Measurements from ENCODE around the gene MLC1. TPM values are rescaled to one million over a fixed set of nuclear protein-coding genes. Genes with fewer than 3 reads are reported as not detected.

MLC1 gene
- total RNA-seq, 1 donor from 2014 or later: 0.09 TPM

DNA sequence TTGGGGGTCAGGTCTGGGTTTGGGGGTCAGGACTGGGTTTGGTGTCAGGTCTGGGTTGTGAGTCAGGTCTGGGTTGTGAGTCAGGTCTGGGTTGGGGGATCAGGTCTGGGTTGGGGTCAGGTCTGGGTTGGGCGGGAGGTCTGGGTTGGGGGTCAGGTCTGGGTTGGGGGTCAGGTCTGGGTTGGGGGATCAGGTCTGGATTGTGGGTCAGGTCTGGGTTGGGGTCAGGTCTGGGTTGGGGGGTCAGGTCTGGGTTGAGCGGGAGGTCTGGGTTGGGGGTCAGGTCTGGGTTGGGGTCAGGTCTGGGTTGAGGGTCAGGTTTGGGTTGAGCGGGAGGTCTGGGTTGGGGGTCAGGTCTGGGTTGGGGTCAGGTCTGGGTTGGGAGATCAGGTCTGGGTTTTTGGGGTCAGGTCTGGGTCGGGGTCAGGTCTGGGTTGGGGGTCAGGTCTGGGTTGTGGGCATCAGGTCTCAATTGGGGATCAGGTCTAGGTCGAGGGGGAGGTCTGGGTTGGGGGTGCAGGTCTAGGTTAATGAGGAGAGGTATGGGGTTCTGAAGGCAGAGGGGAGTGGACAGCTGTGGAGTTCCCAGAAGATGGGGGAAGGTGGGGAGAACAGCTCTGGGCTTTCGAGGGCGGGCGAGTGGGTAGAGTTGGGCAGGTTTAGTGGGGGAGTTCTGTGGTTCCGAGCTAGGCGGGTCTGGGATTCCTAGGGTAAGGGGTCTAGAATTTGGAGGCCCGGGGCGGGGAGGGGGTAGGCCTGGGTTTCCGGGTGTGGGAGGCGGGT is 27.8 kb downstream of the MLC1 start:
- no peak overlapping the region for H3K4me2 ChIP-seq (ENCODE audit: low read length)
- Mint-ChIP-seq H3K27me3 (ENCODE audit: low read depth, unreplicated experiment) (peaks cover 35% of the 10 kb centered on the region), H3K9me3 (ENCODE audit: unreplicated experiment) (peaks cover 6% of the 10 kb centered on the region), H3K4me3 (ENCODE audit: unreplicated experiment) (no peak overlapping the region), H3K36me3 (ENCODE audit: low read depth, unreplicated experiment) (peaks cover 4% of the 10 kb centered on the region), H3K27ac (ENCODE audit: unreplicated experiment) (no peak overlapping the region), H3K4me1 (ENCODE audit: low read depth, unreplicated experiment) (peaks cover 2% of the 10 kb centered on the region)
- no peaks in the 10 kb centered on the region for H4K20me1 ChIP-seq (ENCODE audit: insufficient read depth, low read length)
- FAIRE-seq: no peak
- H3K36me3 ChIP-seq (ENCODE audit: insufficient read depth, low read length): no peaks in the 10 kb centered on the region
- H3K27me3 ChIP-seq (ENCODE audit: insufficient read depth, low read length): peaks cover 12% of the 10 kb centered on the region
- H3K9me3 ChIP-seq (ENCODE audit: insufficient read depth, low read depth, low read length): peaks cover 14% of the 10 kb centered on the region
- no peaks in the 10 kb centered on the region for H3K4me1 ChIP-seq (ENCODE audit: insufficient read depth, low read length)
- no peaks in the 10 kb centered on the region for H3K79me2 ChIP-seq (ENCODE audit: insufficient read depth, low read length)
- no peak overlapping the region for H2AFZ ChIP-seq (ENCODE audit: low read depth, low read length)
- no peak overlapping the region for H3K9ac ChIP-seq (ENCODE audit: low read length)
- no peak overlapping the region for H3K27ac ChIP-seq (ENCODE audit: low read depth, low read length)
- no peak for DNase-seq (ENCODE audit: low read depth)
- H3K4me3 ChIP-seq (ENCODE audit: insufficient read depth, low read depth, low read length): no peak overlapping the region
- TF ChIP-seq EZH2 (IDR thresholded peaks at IDR 0.05; ENCODE audit: insufficient read depth, low read length): no peak
- TF ChIP-seq, protein P1, sequence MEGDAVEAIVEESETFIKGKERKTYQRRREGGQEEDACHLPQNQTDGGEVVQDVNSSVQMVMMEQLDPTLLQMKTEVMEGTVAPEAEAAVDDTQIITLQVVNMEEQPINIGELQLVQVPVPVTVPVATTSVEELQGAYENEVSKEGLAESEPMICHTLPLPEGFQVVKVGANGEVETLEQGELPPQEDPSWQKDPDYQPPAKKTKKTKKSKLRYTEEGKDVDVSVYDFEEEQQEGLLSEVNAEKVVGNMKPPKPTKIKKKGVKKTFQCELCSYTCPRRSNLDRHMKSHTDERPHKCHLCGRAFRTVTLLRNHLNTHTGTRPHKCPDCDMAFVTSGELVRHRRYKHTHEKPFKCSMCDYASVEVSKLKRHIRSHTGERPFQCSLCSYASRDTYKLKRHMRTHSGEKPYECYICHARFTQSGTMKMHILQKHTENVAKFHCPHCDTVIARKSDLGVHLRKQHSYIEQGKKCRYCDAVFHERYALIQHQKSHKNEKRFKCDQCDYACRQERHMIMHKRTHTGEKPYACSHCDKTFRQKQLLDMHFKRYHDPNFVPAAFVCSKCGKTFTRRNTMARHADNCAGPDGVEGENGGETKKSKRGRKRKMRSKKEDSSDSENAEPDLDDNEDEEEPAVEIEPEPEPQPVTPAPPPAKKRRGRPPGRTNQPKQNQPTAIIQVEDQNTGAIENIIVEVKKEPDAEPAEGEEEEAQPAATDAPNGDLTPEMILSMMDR (IDR thresholded peaks at IDR 0.05; ENCODE audit: insufficient read depth, low read depth, low read length): no peak

DNA sequence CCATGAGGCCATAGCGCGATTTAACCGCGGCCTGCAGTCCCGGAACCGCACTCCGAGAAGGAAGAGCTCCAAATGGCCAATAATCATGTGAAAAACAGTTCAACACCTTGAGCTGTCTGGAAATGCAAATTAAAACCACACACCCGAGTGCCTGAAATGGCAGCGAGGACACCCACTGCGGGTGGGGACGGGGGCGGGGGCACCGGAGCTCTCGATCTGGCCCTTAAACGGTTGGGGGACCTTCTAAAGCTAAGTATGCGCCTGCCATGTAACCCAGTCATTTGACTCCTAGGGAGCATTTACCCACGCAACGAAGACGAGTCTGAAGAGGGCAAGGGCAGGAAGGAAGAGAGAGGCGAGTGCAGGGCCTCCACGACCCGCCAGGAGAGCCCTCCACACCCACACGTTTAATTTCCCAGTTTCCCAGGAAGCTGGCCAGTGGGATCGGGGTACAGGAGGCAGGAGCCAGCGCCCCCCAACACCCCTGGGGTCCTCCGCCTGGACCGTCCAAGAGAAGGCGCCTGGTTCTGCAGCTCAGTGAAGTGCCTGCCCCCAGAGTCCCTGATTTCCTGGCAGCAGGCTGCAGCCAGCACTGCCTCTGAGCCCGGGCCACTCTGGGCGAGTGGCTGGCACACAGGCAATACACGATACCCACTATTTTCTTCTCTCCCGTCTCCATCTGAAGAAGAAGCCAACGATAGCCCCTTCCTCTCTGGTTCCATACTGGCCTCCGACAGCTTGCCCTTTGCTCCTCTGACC is 28.8 kb downstream of the MLC1 start:
- Histone ChIP-seq H3K4me1 (ENCODE audit: insufficient read depth, low read length) (no peaks in the 10 kb centered on the region), H3K27ac (ENCODE audit: low read depth, low read length) (no peak overlapping the region), H3K9ac (ENCODE audit: low read length) (no peak overlapping the region), H3K9me3 (ENCODE audit: insufficient read depth, low read depth, low read length) (peaks cover 14% of the 10 kb centered on the region), H3K4me3 (ENCODE audit: insufficient read depth, low read depth, low read length) (no peak overlapping the region), H2AFZ (ENCODE audit: low read depth, low read length) (no peak overlapping the region), H3K27me3 (ENCODE audit: insufficient read depth, low read length) (peaks cover 12% of the 10 kb centered on the region), H4K20me1 (ENCODE audit: insufficient read depth, low read length) (no peaks in the 10 kb centered on the region), H3K4me2 (ENCODE audit: low read length) (no peak overlapping the region), H3K36me3 (ENCODE audit: insufficient read depth, low read length) (no peaks in the 10 kb centered on the region), H3K79me2 (ENCODE audit: insufficient read depth, low read length) (no peaks in the 10 kb centered on the region)
- FAIRE-seq (no peak), DNase-seq (ENCODE audit: low read depth) (no peak)
- TF ChIP-seq EZH2 (IDR thresholded peaks at IDR 0.05; ENCODE audit: insufficient read depth, low read length): no peak
- TF ChIP-seq, protein P1 (IDR thresholded peaks at IDR 0.05; ENCODE audit: insufficient read depth, low read depth, low read length): no peak
- Mint-ChIP-seq H3K27me3 (ENCODE audit: low read depth, unreplicated experiment) (peaks cover 39% of the 10 kb centered on the region), H3K4me3 (ENCODE audit: unreplicated experiment) (no peak overlapping the region), H3K27ac (ENCODE audit: unreplicated experiment) (no peak overlapping the region), H3K4me1 (ENCODE audit: low read depth, unreplicated experiment) (peaks cover 2% of the 10 kb centered on the region), H3K36me3 (ENCODE audit: low read depth, unreplicated experiment) (peaks cover 4% of the 10 kb centered on the region), H3K9me3 (ENCODE audit: unreplicated experiment) (peaks cover 8% of the 10 kb centered on the region)
